ENCODE results near the gene MTF1.
"Not testable (repeated sequence)": the region's sequence is repeated elsewhere in the genome, so short reads cannot be mapped to it uniquely, and the experiment has no call there.

MTF1 gene

GRCh38 chr1:37782491-37782890 is 76.9 kb downstream of the MTF1 start:
- DNase-seq = no peak

- no peak for DNase-seq
These were observed 80.7 kb downstream of the MTF1 start for GRCh38 chr1:37778654-37779053.

- DNase-seq = no peak
These were observed 82.4 kb downstream of the MTF1 start for GRCh38 chr1:37776946-37777516.

GRCh38 chr1:37771440-37771839 is 88.0 kb downstream of the MTF1 start:
- not testable (repeated sequence) for DNase-seq

- no peak for DNase-seq
These were observed 91.9 kb downstream of the MTF1 start for GRCh38 chr1:37767488-37767887.

- DNase-seq = no peak
These were observed 93.3 kb downstream of the MTF1 start for GRCh38 chr1:37765916-37766664.

GRCh38 chr1:37764888-37765441 is 94.4 kb downstream of the MTF1 start, which contains the start of gene EPHA10:
TSS of gene EPHA10 (minus strand) at chr1:37765120. CDS start at chr1:37765066, 54 bp downstream.
- peak; percentile 44 for DNase-seq

GRCh38 chr1:37764414-37764825 is 95.0 kb downstream of the MTF1 start:
- DNase-seq = no peak

GRCh38 chr1:37763791-37764413 is 95.5 kb downstream of the MTF1 start:
- DNase-seq = no peak

GRCh38 chr1:37762516-37762915 is 96.9 kb downstream of the MTF1 start:
- no peak for DNase-seq

- DNase-seq = no peak
These were observed 97.8 kb downstream of the MTF1 start for GRCh38 chr1:37761416-37762095.
